LNCaP clone FGC (cell line): ENCODE data around the gene EWSR1.

Source experiments
- DNase-seq: peaks from one replicate; pipeline ENCODE4 v3.0.0-alpha.2; 2011; ENCODE audit warnings: low read depth
- H3K4me3 ChIP-seq: 2 replicates; pipeline ENCODE4 v1.5.1; 2011; ENCODE audit warnings: mild to moderate bottlenecking, low read depth, low read length, control low read depth
- TF ChIP-seq, protein P1 (sequence below): IDR thresholded peaks from 2 replicates; pipeline ENCODE4 v1.5.1; 2012; ENCODE audit warnings: mild to moderate bottlenecking; ENCODE audit not compliant: control insufficient read depth, insufficient read depth; ENCODE audit errors: extremely low read depth

Gene EWSR1

DNA sequence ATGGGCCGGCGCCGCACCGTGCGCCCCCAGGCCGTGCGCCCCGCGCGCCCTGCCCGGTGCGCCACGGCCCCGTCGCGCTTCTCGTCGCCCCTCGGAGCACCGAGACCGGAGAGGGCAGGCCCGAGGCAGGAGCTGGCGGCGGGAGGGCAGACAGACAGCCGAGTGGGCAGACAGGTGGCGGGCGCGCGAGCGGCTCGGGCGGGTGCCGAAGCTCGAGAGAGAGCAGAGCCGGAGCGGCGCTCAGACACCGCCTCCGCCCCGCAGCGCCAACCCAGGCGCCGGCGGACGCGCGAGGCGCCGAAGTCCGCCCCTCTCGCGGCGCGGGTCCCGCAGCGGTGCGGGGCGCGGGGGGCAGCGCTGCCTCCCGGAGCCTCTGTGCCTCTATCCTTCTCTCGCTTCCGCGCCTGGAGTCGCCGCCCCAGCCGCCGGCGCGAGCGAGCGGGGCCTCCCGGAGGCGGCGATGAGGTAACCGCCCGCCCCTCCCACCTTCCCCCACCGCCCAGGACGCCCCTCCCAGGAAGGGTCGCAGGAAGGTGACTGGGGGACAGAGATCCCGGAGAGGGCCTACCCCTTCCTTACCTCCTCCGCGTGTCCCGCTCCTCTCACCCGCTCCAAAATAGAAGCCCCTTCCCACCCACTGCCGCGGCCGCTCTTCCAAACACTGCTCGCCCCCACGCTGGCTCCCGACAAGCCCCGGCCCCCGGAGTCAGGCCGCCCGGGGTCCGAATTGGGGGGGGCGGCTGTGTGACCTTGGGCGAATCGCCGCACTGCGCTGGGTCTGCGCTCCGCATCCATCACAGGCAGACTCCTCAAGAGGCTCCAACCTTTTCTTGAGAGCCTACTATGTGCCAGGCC is 47.4 kb downstream of the EWSR1 start, which contains the start of gene RASL10A:
Gene RASL10A (minus strand): TSS at position 412 of the 855 bp plus-strand sequence. CDS start 451 bp downstream, outside the sequence.
- no peak for DNase-seq
- TF ChIP-seq, protein P1, sequence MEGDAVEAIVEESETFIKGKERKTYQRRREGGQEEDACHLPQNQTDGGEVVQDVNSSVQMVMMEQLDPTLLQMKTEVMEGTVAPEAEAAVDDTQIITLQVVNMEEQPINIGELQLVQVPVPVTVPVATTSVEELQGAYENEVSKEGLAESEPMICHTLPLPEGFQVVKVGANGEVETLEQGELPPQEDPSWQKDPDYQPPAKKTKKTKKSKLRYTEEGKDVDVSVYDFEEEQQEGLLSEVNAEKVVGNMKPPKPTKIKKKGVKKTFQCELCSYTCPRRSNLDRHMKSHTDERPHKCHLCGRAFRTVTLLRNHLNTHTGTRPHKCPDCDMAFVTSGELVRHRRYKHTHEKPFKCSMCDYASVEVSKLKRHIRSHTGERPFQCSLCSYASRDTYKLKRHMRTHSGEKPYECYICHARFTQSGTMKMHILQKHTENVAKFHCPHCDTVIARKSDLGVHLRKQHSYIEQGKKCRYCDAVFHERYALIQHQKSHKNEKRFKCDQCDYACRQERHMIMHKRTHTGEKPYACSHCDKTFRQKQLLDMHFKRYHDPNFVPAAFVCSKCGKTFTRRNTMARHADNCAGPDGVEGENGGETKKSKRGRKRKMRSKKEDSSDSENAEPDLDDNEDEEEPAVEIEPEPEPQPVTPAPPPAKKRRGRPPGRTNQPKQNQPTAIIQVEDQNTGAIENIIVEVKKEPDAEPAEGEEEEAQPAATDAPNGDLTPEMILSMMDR, result no peak
- H3K4me3 ChIP-seq, result no peak within 1 kb of the TSS

- TF ChIP-seq, protein P1, result no peak
- no peak overlapping the region for H3K4me3 ChIP-seq
- DNase-seq, result no peak
Observed at GRCh38 chr22:29316141-29316828, 48.2 kb downstream of the EWSR1 start.

DNA sequence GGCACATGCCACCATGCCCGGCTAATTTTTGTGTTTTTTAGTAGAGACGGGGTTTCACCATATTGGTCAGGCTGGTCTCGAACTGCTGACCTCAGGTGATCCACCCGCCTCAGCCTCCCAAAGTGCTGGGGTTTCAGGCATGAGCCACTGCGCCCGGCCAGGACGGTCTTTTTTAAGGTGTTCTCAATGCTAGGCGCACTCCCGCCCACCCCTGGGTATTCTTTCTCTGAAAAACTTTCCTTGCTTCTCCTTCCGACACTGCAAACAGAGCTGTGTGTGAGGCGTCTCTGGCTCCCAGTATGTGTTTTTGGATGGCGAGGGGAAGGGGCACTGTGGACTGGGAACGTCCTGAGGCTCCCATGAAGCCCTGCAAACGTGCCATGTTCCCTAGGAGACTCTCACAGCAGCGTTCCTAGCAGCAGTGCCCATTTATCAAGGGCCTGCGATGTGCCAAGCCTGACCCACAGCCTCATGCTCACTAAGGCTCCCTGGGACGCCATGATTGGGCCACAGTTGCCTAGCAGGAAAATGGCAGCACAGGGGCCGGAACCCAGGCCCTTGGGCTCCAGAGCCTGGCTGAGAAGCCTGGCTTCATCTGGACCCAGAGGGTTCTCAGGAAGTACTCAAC is 49.9 kb downstream of the EWSR1 start:
- TF ChIP-seq, protein P1, result no peak
- DNase-seq, result no peak
- H3K4me3 ChIP-seq, result no peak overlapping the region

DNA sequence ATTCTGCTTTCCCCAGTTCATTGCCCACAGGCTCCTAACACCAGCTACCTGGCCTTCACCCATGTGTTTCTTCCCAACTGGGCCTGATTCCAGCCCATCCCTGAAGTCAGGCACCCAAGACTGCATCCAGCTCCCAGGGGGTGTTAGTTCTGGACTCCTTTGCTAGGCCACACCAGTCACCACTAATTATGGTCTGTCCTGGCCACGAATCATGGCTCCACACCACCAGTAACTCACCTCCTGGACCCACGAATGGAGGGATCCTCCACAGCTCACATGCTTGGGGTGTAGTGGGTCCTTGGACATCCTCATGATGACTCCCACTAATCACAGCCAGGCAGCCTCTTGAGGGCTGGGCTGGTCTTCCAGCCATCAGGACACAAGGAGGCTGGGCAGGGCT is 51.0 kb downstream of the EWSR1 start:
- TF ChIP-seq, protein P1, result no peak
- no peak for DNase-seq
- H3K4me3 ChIP-seq, result no peak overlapping the region

DNA sequence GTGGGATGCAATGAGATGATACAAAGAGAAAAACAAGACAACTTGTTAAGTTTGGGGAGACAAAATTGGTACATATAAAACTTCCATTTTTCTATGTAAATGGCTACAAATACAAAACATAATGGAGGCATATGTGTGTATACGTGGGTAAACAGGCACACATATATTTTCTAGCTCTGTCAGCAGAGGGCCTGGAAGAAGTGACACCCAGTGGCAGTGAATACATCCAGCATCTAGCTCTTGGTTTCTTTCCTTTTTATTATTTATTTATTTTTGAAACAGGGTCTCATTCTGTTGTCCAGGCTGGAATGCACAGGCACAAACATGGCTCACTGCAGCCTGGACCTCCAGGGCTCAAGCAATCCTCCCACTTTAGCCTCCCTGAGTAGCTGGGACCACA is 52.5 kb downstream of the EWSR1 start:
- no peak overlapping the region for H3K4me3 ChIP-seq
- TF ChIP-seq, protein P1, result peak; percentile 39; the same call in 1 of the 2 replicates
- DNase-seq, result no peak

GRCh38 chr22:29323641-29324040 is 55.6 kb downstream of the EWSR1 start:
- H3K4me3 ChIP-seq, result no peak overlapping the region
- TF ChIP-seq, protein P1, result no peak
- no peak for DNase-seq
